H1 (cell line): ENCODE results near the gene SSTR5. TPM values are rescaled to one million over a fixed set of nuclear protein-coding genes. Genes with fewer than 3 reads are reported as not detected.

Source experiments
- CTCF ChIA-PET: fragments of 300-600 bp; sonication (Branson Sonifier 250); formaldehyde crosslinking; loops from one replicate; lab custom pipeline; 2021; ENCODE audit not compliant: partially characterized antibody; lab: Charles Lee
- POLR2A ChIA-PET: fragments of 300-600 bp; sonication (Branson Sonifier 250); formaldehyde crosslinking; loops from one replicate; lab custom pipeline; 2021; ENCODE audit warnings: inconsistent platforms; ENCODE audit not compliant: partially characterized antibody; lab: Charles Lee
- DNase-seq, 2 experiments: peaks; one replicate each; pipeline versions ENCODE4 v3.0.0 to v3.0.0-alpha.2; 2010 to 2022; ENCODE audit warnings: low spot score in 2 of 2, low read depth in 1 of 2, mixed read lengths in 1 of 2
- FAIRE-seq: peaks from 2 replicates; lab custom pipeline; 2011; peaks lifted over from hg19 to GRCh38; lab: Jason Lieb, UNC
- H2AFZ ChIP-seq: 2 replicates; pipeline ENCODE4 v1.8.1; 2012; ENCODE audit warnings: low read length, inconsistent platforms
- H2AK5ac ChIP-seq: 2 replicates; pipeline ENCODE4 v1.6.1; 2013; ENCODE audit warnings: low read depth, low read length
- H2BK120ac ChIP-seq: replicated peaks from 2 replicates; pipeline ENCODE3; 2013; ENCODE audit warnings: low read depth, low read length, inconsistent platforms
- H2BK12ac ChIP-seq: 2 replicates; pipeline ENCODE4 v1.6.1; 2013; ENCODE audit warnings: low read depth, low read length
- H2BK15ac ChIP-seq: 2 replicates; pipeline ENCODE4 v1.6.1; 2013; ENCODE audit warnings: low read length
- H2BK20ac ChIP-seq: 2 replicates; pipeline ENCODE4 v1.6.1; 2013; ENCODE audit warnings: low read length
- H2BK5ac ChIP-seq: 2 replicates; pipeline ENCODE4 v1.6.1; 2013; ENCODE audit warnings: low read depth, low read length
- H3K14ac ChIP-seq: 2 replicates; pipeline ENCODE4 v1.6.1; 2013; ENCODE audit warnings: inconsistent platforms; ENCODE audit not compliant: insufficient read length
- H3K18ac ChIP-seq: 2 replicates; pipeline ENCODE4 v1.6.1; 2013; ENCODE audit warnings: low read length; ENCODE audit errors: extremely low read depth
- H3K23ac ChIP-seq: 2 replicates; pipeline ENCODE4 v1.6.1; 2013; ENCODE audit warnings: inconsistent platforms; ENCODE audit not compliant: insufficient read length
- H3K23me2 ChIP-seq: 2 replicates; pipeline ENCODE4 v1.6.1; 2013; ENCODE audit warnings: low read depth, low read length
- H3K27ac ChIP-seq: 2 replicates; pipeline ENCODE4 v1.6.1; 2011; ENCODE audit warnings: low read depth, low read length, inconsistent platforms
- H3K27me3 ChIP-seq, 4 experiments: replicated peaks in 1 of 4; 1 replicate in 1 of 4; 2 replicates in 3 of 4; pipeline versions ENCODE4 v1.6.1 to v1.8.1; 2011 to 2013; ENCODE audit warnings: low read length in 3 of 4, mild to moderate bottlenecking in 3 of 4, inconsistent platforms in 2 of 4, mixed read lengths in 2 of 4, moderate library complexity in 1 of 4; ENCODE audit not compliant: control insufficient read depth in 3 of 4, insufficient read depth in 3 of 4; ENCODE audit errors: extremely low read depth in 1 of 4
- H3K36me3 ChIP-seq, 4 experiments: 2 replicates each; pipeline versions ENCODE4 v1.6.1 to v1.8.1; 2011 to 2013; ENCODE audit warnings: mild to moderate bottlenecking in 4 of 4, low read length in 3 of 4, moderate library complexity in 2 of 4, control low read depth in 1 of 4, inconsistent platforms in 1 of 4; ENCODE audit not compliant: insufficient read depth in 4 of 4, control insufficient read depth in 2 of 4
- H3K4ac ChIP-seq: replicated peaks from 2 replicates; pipeline ENCODE3; 2013; ENCODE audit warnings: low read length, low read depth, mixed read lengths, inconsistent platforms; ENCODE audit not compliant: insufficient read length
- H3K4me1 ChIP-seq, 4 experiments: replicated peaks in 1 of 4; 1 replicate in 1 of 4; 2 replicates in 3 of 4; pipeline versions ENCODE4 v1.6.1 to v1.8.1; 2011 to 2013; ENCODE audit warnings: low read length in 3 of 4, inconsistent platforms in 2 of 4, mixed read lengths in 1 of 4; ENCODE audit not compliant: insufficient read depth in 4 of 4, control insufficient read depth in 3 of 4
- H3K4me2 ChIP-seq, 2 experiments: 2 replicates each; pipeline versions ENCODE4 v1.6.1 to v1.8.1; 2011 to 2013; ENCODE audit warnings: low read depth in 2 of 2, low read length in 2 of 2, control low read depth in 1 of 2, inconsistent platforms in 1 of 2, mild to moderate bottlenecking in 1 of 2; ENCODE audit not compliant: insufficient read depth in 1 of 2
- H3K4me3 ChIP-seq, 4 experiments: fragments of 200-600, 300-600 bp in 1 of 4; sonication (generic), shearing (Covaris generic), sonication (Bioruptor Twin) in 1 of 4; 2 replicates each; pipeline versions ENCODE4 v1.5.1 to v1.8.1; 2011 to 2016; ENCODE audit warnings: low read length in 4 of 4, low read depth in 3 of 4, control low read depth in 2 of 4, inconsistent platforms in 2 of 4, mild to moderate bottlenecking in 2 of 4, mixed read lengths in 1 of 4, moderate library complexity in 1 of 4; ENCODE audit not compliant: insufficient read depth in 2 of 4; ENCODE audit errors: extremely low read depth in 1 of 4
- H3K56ac ChIP-seq: replicated peaks from 2 replicates; pipeline ENCODE3; 2013; ENCODE audit warnings: low read depth, mild to moderate bottlenecking, mixed read lengths, low read length, inconsistent platforms; ENCODE audit not compliant: insufficient read length
- H3K79me1 ChIP-seq: 2 replicates; pipeline ENCODE4 v1.6.1; 2013; ENCODE audit warnings: low read depth, low read length, control low read depth
- H3K79me2 ChIP-seq, 2 experiments: 2 replicates each; pipeline versions ENCODE4 v1.6.1 to v1.8.1; 2012 to 2013; ENCODE audit warnings: low read length in 2 of 2, mild to moderate bottlenecking in 2 of 2, inconsistent platforms in 1 of 2; ENCODE audit not compliant: insufficient read depth in 2 of 2, control insufficient read depth in 1 of 2
- H3K9ac ChIP-seq, 4 experiments: replicated peaks in 1 of 4; 1 replicate in 1 of 4; 2 replicates in 3 of 4; pipeline versions ENCODE4 v1.6.1 to v1.8.1; 2011 to 2013; ENCODE audit warnings: low read depth in 3 of 4, low read length in 3 of 4, control low read depth in 2 of 4, mild to moderate bottlenecking in 2 of 4, moderate library complexity in 2 of 4, inconsistent platforms in 1 of 4; ENCODE audit errors: extremely low read depth in 1 of 4
- H3K9me3 ChIP-seq, 2 experiments: 2 replicates each; pipeline versions ENCODE4 v1.6.1 to v1.8.1; 2012 to 2013; ENCODE audit warnings: mild to moderate bottlenecking in 2 of 2, moderate library complexity in 2 of 2, control low read depth in 1 of 2, inconsistent platforms in 1 of 2, low read depth in 1 of 2, low read length in 1 of 2, mixed read lengths in 1 of 2; ENCODE audit not compliant: insufficient read depth in 2 of 2
- H4K20me1 ChIP-seq, 2 experiments: replicated peaks in 1 of 2; 2 replicates each; pipeline versions ENCODE3 to v1.8.1; 2011 to 2013; ENCODE audit warnings: inconsistent platforms in 2 of 2, low read length in 2 of 2, mild to moderate bottlenecking in 1 of 2; ENCODE audit not compliant: insufficient read depth in 2 of 2, control insufficient read depth in 1 of 2
- H4K5ac ChIP-seq: 2 replicates; pipeline ENCODE4 v1.6.1; 2013; ENCODE audit warnings: low read length, low read depth, mixed read lengths, inconsistent platforms; ENCODE audit not compliant: insufficient read length
- H4K8ac ChIP-seq: 2 replicates; pipeline ENCODE4 v1.8.0; 2013; ENCODE audit warnings: mild to moderate bottlenecking, moderate library complexity, low read length, inconsistent platforms; ENCODE audit not compliant: insufficient read depth; ENCODE audit errors: extremely low read depth
- H4K91ac ChIP-seq: replicated peaks from 2 replicates; pipeline ENCODE3; 2013; ENCODE audit warnings: low read length, mixed read lengths, inconsistent platforms; ENCODE audit not compliant: insufficient read length
- ASH2L ChIP-seq: fragments of 200-600, 300-600 bp; sonication (generic); IDR thresholded peaks from one replicate; pipeline ENCODE4 v1.7.1; 2017; ENCODE audit warnings: low read length
- CBX5 ChIP-seq: fragments of 300-800, 300-1000 bp; sonication (generic); IDR thresholded peaks from 2 replicates; pipeline ENCODE4 v1.7.1; 2016; ENCODE audit warnings: antibody characterized with exemption, low read length, low read depth
- CBX8 ChIP-seq: fragments of 300-800, 300-1000 bp; sonication (generic); IDR thresholded peaks from 2 replicates; pipeline ENCODE4 v1.7.1; 2016; ENCODE audit warnings: low read depth, low read length, borderline replicate concordance
- CEBPB ChIP-seq: IDR thresholded peaks from 2 replicates; pipeline ENCODE4 v1.6.1; 2012; ENCODE audit warnings: low read depth, low read length
- EP300 ChIP-seq, 2 experiments: IDR thresholded peaks; 1 replicate in 1 of 2; 2 replicates in 1 of 2; pipeline ENCODE4 v1.6.1; 2011 to 2012; ENCODE audit warnings: low read depth in 2 of 2, low read length in 2 of 2, mild to moderate bottlenecking in 2 of 2, borderline replicate concordance in 1 of 2, inconsistent platforms in 1 of 2, moderate library complexity in 1 of 2
- GABPA ChIP-seq: IDR thresholded peaks from 2 replicates; pipeline ENCODE4 v1.6.1; 2011; ENCODE audit warnings: mild to moderate bottlenecking, low read length, moderate library complexity, borderline replicate concordance; ENCODE audit not compliant: insufficient read depth
- GTF2F1 ChIP-seq: IDR thresholded peaks from 2 replicates; pipeline ENCODE4 v1.6.1; 2012; ENCODE audit warnings: low read depth, low read length, improper control_type of control experiment, borderline replicate concordance
- KDM4A ChIP-seq: IDR thresholded peaks from one replicate; pipeline ENCODE4 v1.7.1; 2012; ENCODE audit warnings: low read depth, mild to moderate bottlenecking, moderate library complexity, low read length, inconsistent platforms; ENCODE audit not compliant: severe bottlenecking
- POLR2A ChIP-seq, 2 experiments: IDR thresholded peaks; 1 replicate in 1 of 2; 2 replicates in 1 of 2; pipeline ENCODE4 v1.6.1; 2011; ENCODE audit warnings: low read depth in 2 of 2, low read length in 2 of 2, mild to moderate bottlenecking in 2 of 2; ENCODE audit errors: control extremely low read depth in 1 of 2
- RBBP5 ChIP-seq: IDR thresholded peaks from 2 replicates; pipeline ENCODE4 v1.7.1; 2012; ENCODE audit warnings: low read depth, mild to moderate bottlenecking, inconsistent platforms, low read length, moderate library complexity, borderline replicate concordance
- SP1 ChIP-seq: IDR thresholded peaks from 2 replicates; pipeline ENCODE4 v1.6.1; 2011; ENCODE audit warnings: low read depth, low read length
- ZNF274 ChIP-seq: IDR thresholded peaks from 2 replicates; pipeline ENCODE4 v1.7.0; 2012; ENCODE audit warnings: low read length, borderline replicate concordance; ENCODE audit errors: extremely low read depth
- WGBS, 2 experiments: shearing (Covaris generic) in 1 of 2; methylation state at CpG; one replicate each; pipeline versions ENCODE4 v1.1.6 to v1.1.7; 2013 to 2015; ENCODE audit warnings: low lambda C conversion rate in 2 of 2, mixed read lengths in 2 of 2, inconsistent platforms in 1 of 2, low coverage in 1 of 2, missing lambda C conversion rate in 1 of 2; ENCODE audit not compliant: insufficient replicate concordance in 2 of 2, insufficient coverage in 1 of 2, insufficient read length in 1 of 2; ENCODE audit errors: extremely low coverage in 1 of 2, missing lambda C conversion rate in 1 of 2; 5-methylcytosine and 5-hydroxymethylcytosine counted together
- polyA plus RNA-seq, 7 experiments: library from polyadenylated mRNA; depleted of rRNA in 3 of 7; stranded (reverse) in 5 of 7; unstranded in 2 of 7; fragments of >200 nt in 5 of 7; fragments of 200-250 nt in 2 of 7; gene quantifications; 1 replicate in 5 of 7; 2 replicates in 1 of 7; 4 replicates in 1 of 7; pipeline versions ENCODE4 v1.2.1 to v1.2.3, GENCODE V29; 2011 to 2013; ENCODE audit warnings: missing spikeins in 2 of 7, mixed read lengths in 2 of 7
- total RNA-seq: library from RNA; stranded (reverse); fragmentation: NEBNext Ultra II Directional; extraction: Animal tissue kit (Norgen Biotek cat#: 25700); gene quantifications from 2 replicates; pipeline ENCODE4 v1.2.1, GENCODE V29; 2021
- TF ChIP-seq, protein P1 (sequence below): IDR thresholded peaks from 2 replicates; pipeline ENCODE4 v1.6.1; 2012; ENCODE audit warnings: inconsistent platforms

Gene SSTR5
- total and polyA plus RNA-seq, 2 of the 8 experiments (the other 6 are each of a cell fraction or from before 2014, with no cell fraction given), result 0.56 to 0.60 TPM

DNA sequence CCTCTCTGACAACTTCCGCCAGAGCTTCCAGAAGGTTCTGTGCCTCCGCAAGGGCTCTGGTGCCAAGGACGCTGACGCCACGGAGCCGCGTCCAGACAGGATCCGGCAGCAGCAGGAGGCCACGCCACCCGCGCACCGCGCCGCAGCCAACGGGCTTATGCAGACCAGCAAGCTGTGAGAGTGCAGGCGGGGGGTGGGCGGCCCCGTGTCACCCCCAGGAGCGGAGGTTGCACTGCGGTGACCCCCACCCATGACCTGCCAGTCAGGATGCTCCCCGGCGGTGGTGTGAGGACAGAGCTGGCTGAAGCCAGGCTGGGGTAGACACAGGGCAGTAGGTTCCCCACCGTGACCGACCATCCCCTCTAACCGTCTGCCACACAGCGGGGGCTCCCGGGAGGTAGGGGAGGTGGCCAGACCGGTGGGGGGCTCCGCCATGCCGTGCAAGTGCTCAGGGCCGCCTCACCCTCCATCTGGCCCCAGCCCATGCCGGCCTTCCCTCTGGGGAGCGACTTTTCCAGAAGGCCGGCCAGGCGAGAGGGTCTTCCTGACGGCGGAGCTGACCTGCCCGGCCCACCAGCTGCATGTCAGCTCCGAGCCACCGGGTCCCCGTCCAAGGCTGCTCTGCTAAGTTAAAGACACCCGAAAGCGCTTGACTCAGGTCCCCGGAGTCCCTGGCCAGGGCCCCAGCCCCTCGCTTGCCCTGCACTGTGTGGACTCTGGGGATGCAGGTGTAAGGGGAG is 7.4 kb downstream of the SSTR5 start:
- Histone ChIP-seq H3K23ac (no peak overlapping the region), H2BK120ac (no peak overlapping the region), H4K8ac (no peak overlapping the region), H2AFZ (no peak overlapping the region), H3K14ac (no peak overlapping the region), H3K9ac (no peak overlapping the region), H3K79me2 (no peaks in the 10 kb centered on the region), H2BK12ac (no peak overlapping the region), H3K27ac (no peak overlapping the region), H2AK5ac (no peak overlapping the region), H3K4me3 (no peak overlapping the region), H3K23me2 (no peaks in the 10 kb centered on the region), H3K56ac (no peak overlapping the region), H2BK20ac (no peak overlapping the region), H4K91ac (no peak overlapping the region), H3K4me1 (no peaks in the 10 kb centered on the region; a peak in 2 of 7 replicates), H3K36me3 (no peaks in the 10 kb centered on the region), H3K9me3 (peaks cover 3 to 6% of the 10 kb centered on the region in 2 experiments; a peak in 3 of 4 replicates), H3K18ac (no peak overlapping the region), H2BK15ac (no peak overlapping the region), H4K20me1 (peaks cover 0 to 2% of the 10 kb centered on the region in 2 experiments), H2BK5ac (no peak overlapping the region), H4K5ac (no peak overlapping the region), H3K79me1 (no peaks in the 10 kb centered on the region), H3K27me3 (no peaks in the 10 kb centered on the region; a peak in 1 of 7 replicates), H3K4ac (no peak overlapping the region), H3K4me2 (no peak overlapping the region)
- ChIA-PET POLR2A (no interaction called here), CTCF (interaction anchor here (1.3 kb wide), 1 partner anchor 23 kb away, joined by 3 read pairs; no protein-coding TSS in a partner anchor)
- DNase-seq, result no peak
- 88% methylated on average over 38 of the region's 45 CpGs; no CpG with 5 or more reads in 1 of the 2 experiments for WGBS, 2 experiments
- no peak for FAIRE-seq
- TF ChIP-seq CBX8 (no peak), ASH2L (no peak), CBX5 (no peak), CEBPB (no peak), SP1 (no peak), RBBP5 (no peak), GABPA (no peak), POLR2A (IDR thresholded peaks at IDR 0.05; ENCODE audit: control extremely low read depth in 1 of 2, low read depth in 2 of 2, low read length in 2 of 2) (no peak), ZNF274 (no peak), KDM4A (no peak), GTF2F1 (no peak), EP300 (IDR thresholded peaks at IDR 0.05; ENCODE audit: borderline replicate concordance in 1 of 2, low read depth in 2 of 2, low read length in 2 of 2) (no peak)
- TF ChIP-seq, protein P1, sequence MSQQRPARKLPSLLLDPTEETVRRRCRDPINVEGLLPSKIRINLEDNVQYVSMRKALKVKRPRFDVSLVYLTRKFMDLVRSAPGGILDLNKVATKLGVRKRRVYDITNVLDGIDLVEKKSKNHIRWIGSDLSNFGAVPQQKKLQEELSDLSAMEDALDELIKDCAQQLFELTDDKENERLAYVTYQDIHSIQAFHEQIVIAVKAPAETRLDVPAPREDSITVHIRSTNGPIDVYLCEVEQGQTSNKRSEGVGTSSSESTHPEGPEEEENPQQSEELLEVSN, result no peak
